GM19463 (cell line): ENCODE measurements around the gene UCHL1.
"Not testable (repeated sequence)": the region's sequence is repeated elsewhere in the genome, so short reads cannot be mapped to it uniquely, and the experiment has no call there.

ENCODE experiments used
- ATAC-seq: cut with Tn5 transposase; IDR thresholded peaks from one replicate; pipeline ENCODE4 v1.9.1; 2021; ENCODE audit warnings: mild to moderate bottlenecking, moderate library complexity; ENCODE audit not compliant: unreplicated experiment

Gene UCHL1

DNA sequence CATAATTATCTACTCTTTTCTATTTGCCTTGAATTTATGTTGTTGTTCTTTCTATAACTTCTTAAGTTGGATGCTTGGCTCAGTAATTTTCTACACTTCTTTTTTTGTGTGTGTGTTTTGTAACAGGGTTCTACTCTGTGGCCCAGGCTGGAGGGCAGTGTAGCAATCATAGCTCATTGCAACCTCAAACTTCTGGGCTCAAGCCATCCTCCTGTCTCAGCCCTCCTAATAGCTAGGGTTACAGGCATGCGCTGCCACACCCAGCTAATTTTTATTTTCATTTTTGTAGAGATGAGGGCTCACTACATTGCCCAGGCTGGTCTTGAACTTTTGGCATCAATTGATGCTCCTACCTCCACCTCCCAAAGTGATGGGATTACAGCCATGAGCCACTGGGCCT lies 20.7 kb upstream of the UCHL1 start:
- no peak for ATAC-seq

DNA sequence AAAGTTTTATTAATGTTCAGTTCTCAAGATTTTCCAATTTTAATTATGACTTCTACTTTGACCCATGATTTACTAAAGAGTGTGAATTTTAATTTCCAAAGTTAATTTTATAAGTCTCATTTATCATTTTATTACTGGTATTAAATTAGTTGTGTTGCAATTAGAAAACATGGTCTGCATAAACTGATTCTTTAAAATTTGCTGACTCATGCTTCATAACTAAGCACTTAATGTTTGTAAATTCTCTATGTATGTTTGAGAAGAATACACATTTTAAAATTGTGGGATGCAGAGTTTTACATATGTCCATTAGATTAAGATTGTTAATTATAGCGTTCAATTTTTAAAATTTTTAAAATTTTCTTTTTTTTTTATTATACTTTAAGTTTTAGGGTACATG lies 20.2 kb upstream of the UCHL1 start:
- ATAC-seq = no peak

- no peak for ATAC-seq
Observed at GRCh38 chr4:41241919-41242318, 14.8 kb upstream of the UCHL1 start.

DNA sequence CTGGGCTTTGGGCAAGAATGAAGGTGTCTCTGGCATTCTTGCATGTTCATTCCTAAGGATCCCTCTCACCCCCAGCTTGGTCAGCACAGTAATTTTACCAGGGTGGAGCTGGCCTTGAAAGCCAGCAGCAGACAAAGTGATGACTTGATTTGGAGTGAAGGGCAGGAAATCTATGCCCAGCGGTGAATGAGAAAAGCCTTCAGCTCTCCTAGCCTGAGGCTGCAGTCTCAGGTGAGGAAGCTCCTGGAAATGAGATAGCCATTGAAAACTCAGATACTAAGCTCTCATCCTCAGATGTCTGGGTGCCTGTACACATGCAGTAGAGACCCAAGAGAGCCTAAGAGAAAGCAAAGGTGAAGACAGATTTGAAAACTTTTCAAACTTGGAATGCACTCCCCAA lies 10.7 kb upstream of the UCHL1 start:
- no peak for ATAC-seq

DNA sequence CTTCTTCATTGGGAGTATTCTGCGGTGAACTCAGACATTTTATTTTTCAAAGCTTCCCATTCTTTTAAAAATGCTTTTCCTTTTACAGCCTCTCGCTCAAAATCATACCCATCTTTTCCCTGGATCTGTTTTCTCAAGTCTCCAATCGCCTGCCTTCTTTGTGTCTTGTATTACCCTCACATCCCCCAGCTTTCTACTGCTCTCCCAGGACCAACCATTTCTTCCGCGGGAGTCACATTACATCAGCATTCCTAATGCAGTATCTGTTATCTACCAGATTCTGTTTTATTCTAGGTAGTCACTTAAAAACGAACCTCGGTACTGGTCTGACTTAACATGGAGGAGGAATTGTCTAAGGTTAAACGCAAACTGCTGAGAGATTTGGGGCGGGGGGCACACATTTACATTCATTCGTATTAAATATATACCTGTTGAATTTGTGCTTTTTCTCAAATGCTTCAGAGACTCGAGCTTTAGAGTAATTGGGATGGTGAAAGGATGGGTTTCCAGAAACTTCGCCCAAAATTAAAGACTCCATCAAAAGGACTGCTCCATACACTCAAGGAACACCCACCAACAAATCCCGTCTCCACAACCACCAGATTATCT lies 493 bp upstream of the UCHL1 start:
- no peak for ATAC-seq

DNA sequence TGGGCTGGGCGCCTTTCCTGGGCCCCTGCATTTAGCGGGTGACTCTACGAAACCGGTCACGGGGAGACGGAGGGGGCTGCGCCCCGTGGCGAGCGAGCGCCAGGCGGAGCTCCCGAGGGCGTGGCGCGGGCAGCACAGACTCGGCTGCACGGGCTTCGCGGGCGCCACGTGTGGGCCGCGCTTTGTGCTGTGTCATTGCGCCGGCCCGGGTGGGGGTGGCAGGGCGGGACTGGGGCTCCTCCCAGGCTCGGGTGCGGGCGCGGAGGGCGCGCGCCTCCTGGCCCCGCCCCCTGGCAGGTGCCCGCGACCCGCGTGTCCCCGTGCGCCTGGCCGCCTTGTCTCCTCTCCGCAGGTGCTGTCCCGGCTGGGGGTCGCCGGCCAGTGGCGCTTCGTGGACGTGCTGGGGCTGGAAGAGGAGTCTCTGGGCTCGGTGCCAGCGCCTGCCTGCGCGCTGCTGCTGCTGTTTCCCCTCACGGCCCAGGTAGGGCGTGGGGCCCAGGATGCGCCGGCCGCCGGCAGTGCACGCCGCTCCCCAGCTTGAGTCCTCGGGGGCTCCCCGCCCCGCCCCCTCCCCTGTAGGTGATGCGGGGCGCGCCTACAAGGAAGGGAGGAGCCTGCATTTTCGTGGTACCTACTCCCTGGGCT lies 651 bp downstream of the UCHL1 start:
- peak; percentile 59 for ATAC-seq

DNA sequence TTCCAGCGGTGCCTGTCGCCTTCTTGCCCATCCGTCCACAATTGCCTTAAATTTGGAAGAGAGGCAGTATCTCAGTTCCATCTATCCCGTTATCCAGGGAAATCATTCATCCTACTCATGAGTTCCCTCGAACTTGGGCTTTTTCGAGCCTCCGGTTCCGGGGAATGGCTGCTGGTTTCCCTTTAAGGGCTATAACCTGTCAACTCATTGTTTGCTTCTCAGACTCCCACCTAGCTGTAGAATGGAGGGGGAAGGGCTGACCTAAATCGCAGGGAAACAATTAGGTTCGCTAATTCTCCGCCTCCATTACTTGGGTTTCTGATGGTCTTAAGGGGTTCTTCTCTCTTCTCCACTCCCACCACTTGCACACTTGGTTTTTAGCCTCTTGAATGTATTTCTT lies 1.2 kb downstream of the UCHL1 start:
- ATAC-seq = no peak

GRCh38 chr4:41258783-41259182 lies 2.1 kb downstream of the UCHL1 start:
- ATAC-seq = no peak

DNA sequence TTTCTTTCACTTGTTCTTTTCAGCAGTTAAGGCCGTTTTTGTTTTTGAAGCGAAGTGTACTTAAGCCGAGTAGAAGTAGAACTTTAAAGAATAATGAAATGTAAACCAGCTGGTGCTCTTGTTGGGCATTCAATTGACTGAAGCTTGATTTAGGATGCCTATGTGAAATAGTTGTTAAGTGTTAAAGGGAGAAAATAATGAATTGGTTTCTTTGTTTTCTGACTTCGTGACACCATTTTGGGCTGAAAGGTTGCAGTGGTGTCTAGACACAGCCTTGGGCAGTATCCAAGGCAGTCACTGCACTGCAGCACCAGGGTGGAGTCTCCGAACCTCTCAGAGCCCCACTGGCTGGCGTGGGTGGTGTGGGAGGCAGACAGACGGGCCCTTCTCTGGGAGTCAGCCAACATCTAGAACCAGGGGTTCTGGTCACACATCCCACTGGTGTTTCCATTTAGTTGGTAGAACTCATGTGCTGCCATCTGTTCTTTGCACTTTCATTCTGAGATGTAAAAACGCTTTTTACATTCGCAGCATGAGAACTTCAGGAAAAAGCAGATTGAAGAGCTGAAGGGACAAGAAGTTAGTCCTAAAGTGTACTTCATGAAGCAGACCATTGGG lies 3.5 kb downstream of the UCHL1 start:
- no peak for ATAC-seq

DNA sequence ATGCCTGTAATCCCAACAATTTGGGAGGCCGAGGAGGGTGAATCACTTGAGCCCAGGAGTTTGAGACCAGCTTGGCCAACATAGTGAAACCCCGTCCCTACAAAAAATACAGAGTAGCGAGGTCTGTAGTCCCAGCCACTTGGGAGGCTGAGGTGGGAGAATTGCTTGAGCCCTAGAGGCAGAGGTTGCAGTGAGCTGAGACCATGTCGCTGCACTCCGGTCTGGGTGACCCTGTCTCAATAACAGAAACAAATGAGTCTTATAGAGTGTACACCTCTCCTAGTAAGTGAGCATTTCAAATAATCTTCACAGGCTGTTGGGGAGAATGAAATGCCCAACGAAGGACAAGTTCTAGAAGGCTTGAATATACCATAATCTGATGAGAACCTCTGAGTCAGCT lies 5.5 kb downstream of the UCHL1 start:
- ATAC-seq = no peak

- ATAC-seq = no peak
Observed at GRCh38 chr4:41264212-41264611, 7.5 kb downstream of the UCHL1 start.

- ATAC-seq = no peak
Observed at GRCh38 chr4:41267997-41268396, 11.3 kb downstream of the UCHL1 start.

DNA sequence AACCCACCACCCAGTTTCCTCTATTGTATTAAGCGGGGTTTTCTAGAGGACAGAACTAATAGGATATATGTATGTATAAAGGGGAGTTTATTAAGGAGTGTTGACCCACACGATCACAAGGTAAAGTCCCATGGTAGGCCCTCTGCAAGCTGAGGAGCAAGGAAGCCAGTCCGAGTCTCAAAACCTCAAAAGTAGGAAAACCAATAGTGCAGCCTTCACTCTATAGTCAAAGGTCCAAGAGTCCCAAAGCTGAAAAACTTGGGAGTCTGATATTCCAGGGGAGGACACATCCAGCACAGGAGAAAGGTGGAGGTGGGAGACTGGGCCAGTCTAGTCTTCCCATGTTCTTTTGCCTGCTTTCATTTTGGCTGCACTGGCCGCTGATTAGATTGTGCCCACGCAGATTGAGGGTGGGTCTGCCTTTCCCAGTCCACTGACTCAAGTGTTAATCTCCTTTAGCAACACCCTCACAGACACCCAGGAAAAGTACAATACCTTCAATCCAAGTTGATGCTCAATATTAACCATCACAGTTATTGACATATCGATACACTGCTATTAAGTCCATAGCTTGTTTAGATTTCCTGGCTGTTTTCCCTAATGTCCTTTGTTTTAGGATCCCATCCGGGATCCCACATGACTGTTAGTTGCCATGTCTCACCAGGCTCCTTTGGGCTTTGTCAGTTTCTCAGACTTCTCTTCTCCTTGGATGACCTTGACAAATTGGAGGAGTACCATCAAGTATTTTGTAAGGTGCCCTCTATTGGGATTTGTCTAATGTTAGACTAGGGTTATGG lies 12.2 kb downstream of the UCHL1 start:
- ATAC-seq = no peak

DNA sequence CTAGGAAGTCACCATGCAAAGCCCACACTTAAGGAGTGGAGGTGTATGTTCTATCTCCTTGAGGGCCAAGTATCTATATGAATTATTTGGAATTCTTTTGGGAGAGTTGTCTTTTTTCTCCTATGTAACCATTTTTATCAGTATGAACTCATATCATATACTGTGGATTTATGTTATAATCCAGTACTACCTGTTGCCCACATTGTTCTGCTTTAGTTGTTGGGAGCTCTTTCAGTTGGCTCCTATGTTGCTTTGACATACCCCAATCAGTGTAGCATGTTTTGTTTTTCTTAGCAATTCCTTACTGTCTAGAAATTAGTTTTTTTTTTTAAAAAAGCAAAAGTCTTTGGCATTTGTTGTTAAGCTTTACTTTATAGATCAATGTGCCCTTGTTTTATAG lies 13.0 kb downstream of the UCHL1 start:
- ATAC-seq = no peak

DNA sequence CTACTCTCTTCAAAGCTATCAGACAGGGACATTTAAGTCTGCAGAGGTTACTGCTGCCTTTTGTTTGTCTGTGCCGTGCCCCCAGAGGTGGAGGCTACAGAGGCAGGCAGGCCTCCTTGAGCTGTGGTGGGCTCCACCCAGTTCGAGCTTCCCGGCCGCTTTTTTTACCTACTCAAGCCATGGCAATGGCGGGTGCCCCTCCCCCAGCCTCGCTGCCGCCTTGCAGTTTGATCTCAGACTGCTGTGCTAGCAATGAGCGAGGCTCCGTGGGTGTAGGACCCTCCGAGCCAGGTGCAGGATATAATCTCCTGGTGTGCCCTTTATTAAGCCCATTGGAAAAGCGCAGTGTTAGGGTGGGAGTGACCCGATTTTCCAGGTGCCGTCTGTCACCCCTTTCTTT lies 19.2 kb downstream of the UCHL1 start:
- ATAC-seq = not testable (repeated sequence)

GRCh38 chr4:41280010-41280409 lies 23.3 kb downstream of the UCHL1 start:
- no peak for ATAC-seq

GRCh38 chr4:41281038-41281634 lies 24.4 kb downstream of the UCHL1 start:
- ATAC-seq = peak; percentile 95

DNA sequence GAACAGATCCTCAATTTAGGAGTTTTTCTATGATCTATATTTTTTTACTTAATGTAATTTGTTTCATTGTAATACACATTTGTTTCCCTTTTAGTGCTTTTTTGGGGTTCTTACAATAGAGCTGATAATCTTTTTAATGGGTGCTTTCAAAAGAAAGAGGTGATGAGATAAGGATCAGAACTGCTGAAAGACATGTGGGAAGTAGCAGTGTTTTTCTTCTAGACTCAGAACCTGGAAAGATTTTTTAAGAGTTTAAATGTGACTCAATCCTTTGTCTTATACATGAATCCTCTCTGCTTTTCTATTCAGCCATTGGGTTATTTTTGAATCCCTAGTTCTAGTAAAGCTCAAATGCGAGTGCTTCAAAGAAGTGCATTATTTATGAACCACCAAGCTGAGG lies 25.6 kb downstream of the UCHL1 start:
- no peak for ATAC-seq

- no peak for ATAC-seq
Observed at GRCh38 chr4:41285202-41285863, 28.6 kb downstream of the UCHL1 start.

DNA sequence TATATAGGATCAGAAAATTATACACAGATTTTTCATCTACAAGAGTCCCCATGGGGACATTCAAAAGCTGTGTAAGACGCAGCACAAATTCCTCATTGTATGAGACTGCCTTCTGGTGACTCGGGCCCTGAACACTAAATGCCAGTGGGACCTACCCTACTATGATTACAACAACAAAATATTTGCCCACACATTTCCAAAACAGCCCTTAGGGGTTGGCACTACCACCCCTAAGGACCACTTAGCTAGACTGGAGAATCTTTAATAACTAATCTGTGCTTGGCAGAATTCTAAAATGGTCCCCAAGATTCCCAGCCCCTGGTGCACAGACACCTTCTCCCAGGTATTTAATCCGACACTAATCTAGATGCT lies 29.1 kb downstream of the UCHL1 start:
- no peak for ATAC-seq

- ATAC-seq = no peak
Observed at GRCh38 chr4:41287005-41287404, 30.3 kb downstream of the UCHL1 start.
